CD4-positive, alpha-beta T cell treated with Interleukin-15 for 1 hour (primary cell): ENCODE data around the gene SQSTM1.

Experiments used
- DNase-seq: peaks from one replicate; pipeline ENCODE4 v3.0.0-alpha.2; 2020

The SQSTM1 gene

DNA sequence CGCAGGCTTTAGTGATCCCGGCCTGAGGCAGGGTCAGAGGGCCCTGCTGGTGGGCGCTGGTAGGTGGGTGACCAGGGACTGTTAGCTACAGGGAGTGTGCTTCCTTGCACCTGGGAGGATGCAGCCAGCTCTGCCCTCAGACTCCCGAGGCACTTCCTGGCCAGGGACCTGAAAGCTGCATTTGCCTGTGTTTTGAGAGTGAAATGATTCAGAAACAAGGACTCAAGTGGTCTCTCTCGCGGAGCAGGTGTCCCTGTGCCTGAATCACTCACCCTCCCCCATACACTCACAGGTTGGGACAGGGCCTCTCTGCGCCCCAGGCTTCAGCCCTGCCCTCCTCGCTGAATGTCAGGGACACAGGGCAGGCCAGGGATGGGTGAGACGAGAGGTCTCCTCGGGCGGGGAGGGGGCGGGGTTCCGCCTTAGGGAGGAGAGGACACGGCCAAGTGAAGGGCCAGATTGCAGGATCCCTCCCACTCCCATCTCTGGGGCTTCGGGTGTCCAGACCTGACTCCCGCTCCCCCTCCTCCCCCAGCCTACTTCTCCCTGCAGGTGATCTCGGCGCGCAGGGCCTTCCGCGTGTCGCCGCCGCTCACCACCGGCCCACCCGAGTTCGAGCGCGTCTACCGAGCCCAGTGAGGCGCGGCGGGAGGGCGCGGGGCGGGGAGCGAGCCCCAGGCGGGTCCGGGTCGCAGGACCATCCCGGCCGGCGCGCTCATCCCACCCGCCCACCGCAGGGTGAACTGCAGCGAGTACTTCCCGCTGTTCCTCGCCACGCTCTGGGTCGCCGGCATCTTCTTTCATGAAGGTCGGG is 25.4 kb upstream of the SQSTM1 start:
- peak; percentile 15 for DNase-seq

DNA sequence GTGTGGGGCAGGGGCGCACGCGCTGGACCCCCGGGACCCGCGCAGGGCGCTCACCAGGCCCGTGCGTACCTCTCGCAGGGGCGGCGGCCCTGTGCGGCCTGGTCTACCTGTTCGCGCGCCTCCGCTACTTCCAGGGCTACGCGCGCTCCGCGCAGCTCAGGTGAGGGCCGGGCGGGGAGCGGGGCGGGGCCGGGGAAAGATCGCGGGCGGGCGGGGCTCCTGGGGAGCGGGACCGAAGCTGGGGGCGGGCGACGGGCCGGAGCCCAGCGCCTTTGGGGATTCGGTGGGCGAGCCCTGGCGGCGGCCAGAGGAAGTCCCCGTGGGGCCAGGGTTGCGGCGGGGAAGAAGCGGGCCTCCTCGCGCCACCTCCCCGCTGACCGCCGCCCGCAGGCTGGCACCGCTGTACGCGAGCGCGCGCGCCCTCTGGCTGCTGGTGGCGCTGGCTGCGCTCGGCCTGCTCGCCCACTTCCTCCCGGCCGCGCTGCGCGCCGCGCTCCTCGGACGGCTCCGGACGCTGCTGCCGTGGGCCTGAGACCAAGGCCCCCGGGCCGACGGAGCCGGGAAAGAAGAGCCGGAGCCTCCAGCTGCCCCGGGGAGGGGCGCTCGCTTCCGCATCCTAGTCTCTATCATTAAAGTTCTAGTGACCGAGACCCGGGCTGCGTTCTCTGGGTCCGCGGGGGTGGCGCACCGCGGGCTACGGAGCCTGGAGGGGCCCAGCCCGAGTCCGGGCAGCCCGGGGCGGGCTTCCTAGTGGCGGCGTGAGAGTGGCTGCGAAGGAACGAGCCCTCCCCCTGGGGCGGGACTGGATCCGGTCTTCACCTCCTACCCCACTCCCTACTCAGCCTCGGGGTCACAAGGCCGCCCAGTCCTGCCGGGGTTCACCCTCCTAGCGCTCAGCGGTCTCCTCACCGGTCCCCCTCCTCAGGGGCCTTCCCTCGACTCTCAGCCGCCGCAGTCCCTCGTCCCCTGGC is 24.6 kb upstream of the SQSTM1 start:
- DNase-seq = peak; percentile 73

DNA sequence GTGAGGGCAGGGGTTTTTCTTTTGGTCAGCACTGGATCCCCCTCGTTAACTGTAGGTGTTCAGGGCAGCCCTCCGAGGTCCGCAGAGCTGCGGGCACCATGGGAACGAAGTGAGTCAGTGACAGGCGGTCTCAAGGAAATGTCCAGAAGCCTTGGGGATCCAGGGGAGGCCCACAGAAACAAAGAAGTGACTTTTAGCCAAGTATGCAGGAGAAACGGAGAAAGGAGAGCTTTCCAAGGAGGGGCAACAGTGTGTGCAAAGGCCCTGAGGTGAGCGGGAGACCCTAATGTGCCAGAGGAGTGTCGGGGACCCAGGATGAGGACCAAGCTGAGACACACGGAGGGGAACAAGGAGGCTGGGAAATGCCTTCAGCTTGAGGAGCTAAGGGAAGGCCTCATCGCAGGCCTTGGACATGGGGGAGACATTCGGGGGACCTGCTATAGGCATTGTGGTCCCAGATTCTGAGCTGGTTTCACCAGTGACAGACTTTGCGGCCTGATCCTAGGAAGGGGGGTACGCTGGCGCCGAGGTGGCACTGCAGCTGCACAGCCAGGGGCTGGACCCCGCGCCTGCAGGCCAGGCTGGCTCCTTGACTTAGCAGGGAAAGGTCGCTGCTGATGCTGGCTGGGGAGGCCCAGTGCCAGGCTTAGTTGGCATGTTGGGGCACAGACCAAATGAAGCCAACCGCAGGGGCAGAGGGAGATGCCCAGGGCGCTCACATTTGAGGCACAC is 23.7 kb upstream of the SQSTM1 start:
- DNase-seq = no peak

DNA sequence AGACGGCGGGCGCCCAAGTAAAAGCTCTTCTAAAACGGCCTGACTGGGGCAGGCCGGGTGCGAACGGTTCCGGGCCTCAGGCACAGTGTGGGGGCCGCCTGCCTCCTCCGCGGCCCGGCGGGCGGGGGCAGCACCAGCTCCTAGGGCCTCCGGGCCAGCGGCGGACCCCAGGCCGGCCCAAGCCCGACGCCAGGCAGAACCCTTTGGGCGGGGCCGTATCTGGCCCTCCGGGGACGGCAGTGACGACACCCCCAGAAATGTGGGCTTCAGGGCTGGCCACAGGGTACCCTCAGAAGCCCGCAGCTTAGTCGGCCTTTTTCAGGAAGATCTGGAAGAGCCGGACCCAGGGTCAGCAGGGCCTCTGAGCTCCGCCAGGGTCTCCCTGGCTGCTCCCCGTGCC is 23.0 kb upstream of the SQSTM1 start:
- DNase-seq = no peak

DNA sequence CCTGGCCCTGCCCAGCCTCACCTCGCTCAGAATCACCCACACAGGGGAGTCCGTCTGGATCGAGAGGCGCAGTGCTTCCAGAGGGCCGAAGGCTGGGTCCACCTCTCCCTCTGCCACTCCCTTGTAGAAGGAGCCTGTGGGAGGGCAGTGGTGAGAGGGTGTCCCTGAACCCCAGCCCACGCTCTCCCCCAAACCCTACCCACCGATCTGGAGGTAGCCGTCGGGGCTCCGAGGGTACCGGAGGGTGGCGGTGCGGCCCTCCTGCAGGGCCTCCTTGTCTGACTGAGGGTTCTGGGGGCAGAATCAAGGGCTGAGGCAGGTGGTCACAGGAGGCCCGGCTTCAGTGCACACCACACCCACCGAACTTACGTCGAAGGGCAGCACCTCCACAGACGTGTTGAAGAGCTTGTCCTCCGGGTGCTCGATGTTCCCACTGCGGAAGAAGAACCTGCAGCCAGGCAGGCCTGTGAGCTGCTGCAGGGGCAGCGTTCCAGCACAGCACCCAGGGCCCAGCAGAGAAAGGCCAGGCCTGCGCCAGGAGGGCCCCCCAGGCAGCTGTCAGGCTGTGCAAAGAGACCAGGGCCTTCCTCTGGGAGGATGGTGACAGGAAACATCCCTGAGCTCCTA is 22.4 kb upstream of the SQSTM1 start:
- peak; percentile 13 for DNase-seq

DNA sequence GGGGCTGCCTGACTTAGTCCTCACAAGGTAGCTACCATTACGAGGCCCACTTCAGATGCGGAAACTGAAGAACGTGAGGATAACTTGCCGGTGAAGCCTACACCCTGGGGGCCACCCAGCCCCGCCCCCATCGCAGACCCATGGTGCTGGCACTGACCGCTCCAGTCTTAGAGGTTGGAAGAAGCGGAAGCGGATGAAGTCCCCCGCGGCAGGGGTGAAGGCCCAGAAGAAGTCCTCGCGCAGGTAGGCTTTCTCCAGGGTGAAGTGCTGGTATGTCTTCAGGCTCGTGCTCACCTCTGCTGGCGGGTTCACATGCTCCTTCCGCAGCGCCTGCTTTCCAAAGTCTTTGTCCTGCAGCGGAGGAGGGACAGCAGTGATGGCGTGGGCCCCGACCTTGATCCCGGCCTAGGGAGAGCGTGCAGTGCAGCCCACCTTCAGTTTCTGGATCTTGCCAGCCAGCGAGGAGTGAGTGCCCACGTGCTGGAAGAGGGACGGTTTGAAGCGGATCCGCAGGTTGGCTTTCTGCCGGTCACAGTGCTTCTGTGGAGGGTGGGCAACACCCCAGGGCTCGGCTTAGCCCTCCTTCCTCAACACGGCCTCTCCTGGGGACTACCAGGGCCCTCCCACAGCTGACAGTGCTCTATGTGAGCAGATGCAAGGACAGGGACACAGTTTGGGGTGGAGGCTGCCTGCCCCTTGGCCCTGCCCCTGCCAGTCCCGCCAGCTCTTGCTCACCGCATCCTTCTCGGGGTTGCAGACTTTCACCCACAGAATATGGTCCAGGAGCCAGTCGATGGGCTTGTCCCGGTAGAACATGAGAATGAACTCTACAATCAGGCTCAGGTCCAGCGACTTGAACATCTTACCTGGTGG is 21.7 kb upstream of the SQSTM1 start:
- DNase-seq = peak; percentile 10

DNA sequence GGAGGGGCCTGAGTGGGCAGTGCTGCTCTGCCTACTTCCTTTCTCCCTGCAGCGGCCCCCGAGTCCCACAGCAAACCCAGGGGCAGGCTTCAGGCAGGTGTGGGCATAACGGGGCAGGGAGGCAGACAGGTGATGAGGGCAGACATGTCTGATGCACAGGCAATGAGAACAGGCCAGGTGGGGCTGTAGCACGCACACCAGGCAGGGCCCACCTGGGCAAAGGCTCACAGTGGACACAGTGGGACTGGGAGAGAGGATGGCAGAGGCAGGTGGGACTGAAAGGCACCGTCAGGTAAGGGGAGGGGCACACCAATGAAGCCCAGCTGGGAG is 21.1 kb upstream of the SQSTM1 start:
- DNase-seq = peak; percentile 6

DNA sequence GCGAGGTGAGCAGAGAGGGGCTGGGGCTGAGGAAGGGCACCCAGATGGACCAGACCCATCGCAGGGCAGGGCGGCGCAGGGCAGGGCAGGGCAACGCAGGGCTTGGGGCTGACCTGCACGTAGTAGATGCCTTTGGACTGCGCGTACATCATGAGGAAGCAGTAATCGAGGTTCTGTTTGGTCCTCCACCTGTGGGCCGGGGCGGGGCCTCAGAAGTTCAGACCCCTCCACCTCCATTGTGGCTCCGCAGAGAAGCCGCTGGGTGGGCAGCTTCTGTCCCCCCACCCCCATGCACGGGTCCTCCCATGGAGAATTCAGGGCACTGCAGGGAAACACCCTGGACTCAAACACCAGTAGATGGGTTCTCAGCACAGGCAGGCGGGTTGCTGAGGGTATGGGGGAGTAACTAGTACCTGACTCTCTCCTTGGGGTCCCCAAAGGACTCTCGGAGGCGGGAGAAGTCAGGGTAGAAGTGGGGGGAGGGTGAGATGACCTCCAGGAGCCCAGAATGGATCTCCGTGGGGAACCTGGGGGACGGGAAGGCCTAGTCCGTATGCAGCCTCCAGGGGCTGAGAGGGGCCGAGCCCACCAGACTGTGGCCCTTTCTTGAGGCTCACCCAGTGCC is 20.5 kb upstream of the SQSTM1 start:
- peak; percentile 13 for DNase-seq

DNA sequence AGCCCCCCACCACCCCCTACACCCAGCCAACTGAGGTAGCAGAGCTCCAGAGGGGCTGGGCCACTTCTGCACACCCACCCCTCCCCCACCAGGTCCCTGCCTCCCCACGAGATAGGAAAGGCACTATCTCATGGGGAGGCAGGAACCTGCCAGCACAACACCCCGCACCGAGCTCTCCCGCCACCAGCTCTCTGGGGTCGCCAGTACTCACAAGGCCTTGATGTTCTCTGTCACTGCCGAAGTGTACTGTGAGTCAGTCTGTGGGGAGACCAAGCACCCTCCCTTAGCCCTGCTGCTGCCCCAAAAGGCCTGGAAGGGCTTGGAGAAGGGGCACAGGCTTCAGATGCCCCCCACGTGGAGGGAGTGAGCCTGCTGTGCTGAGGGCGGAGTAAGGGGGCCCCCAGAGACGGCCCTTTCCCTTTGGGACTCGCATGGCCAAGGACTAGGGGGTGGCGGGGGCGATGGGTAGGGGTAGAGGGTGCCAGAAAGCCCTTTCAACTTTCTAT is 20.0 kb upstream of the SQSTM1 start:
- no peak for DNase-seq

DNA sequence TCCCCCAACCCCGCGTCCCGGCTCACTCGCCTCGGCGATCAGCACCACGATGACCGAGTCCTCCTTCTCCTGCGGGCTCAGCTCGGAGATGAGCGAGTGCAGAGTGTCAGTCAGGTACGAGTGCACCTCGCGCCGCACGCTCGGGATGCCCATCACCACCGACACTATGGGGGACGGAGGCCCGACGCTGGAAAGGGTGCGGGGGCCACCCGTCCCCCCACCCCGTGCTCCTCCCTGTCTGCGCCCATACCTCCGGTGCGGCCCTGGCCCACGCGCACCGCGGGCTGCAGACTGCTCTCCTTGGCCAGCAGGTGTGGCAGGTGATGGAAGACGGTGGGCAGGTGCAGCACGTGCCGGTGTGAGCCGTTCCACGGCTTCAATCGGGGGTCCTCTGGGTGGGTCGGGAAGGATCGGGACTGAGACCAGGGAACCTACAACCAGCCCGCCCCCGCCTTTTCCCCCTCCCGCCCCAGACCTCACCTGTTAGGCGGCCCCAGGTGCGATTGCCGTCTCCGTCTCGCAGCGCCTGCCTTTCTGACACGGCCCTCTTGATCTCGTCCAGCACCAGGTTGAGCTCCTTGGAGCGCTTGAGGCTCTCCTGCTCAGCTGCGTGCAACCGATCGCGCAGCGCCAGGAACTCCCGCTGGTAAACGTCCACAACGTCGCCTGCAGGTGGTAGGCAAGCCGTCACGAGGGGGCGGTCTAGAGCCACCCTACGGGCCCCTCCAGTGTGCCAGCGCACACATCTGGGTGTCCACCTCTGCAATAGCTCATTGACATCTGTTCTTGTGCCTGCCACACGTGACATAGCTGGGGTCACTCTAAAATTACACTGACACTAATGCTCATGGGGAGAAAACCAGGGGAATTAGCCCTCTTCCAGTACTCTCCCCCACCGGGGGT is 19.1 kb upstream of the SQSTM1 start:
- DNase-seq = peak; percentile 84

DNA sequence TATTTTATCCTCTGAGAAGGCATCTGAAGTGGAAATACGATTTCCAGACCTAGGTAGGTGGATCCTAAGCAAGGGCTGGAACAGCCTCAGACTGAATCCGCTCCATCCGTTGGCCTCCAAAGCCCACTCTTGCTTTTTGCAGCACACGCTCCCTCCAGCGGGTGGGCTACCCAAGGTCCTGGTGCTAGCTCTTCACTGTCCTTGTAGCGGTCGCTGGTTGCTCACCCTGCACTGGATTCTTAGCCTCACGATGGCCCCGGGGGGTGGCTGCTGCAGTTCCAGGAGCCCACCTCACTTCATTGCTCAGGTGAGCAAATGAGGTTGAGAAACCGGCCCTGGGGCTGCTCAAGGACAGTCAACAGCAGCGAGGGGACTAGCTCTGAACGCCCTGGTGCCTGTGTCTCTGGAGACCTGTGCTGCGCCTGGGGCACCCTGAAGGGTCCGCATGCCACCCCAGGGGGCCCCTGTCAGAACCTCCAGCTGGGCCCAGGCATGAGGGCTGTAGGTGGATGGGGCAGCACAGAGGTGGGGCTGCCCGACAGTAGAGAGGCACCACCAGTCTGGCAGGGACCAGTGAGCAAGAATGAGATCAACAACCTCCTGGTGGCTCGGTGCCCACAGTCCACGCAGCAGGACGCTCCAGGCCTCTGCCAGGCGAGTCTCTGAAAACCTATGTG is 18.4 kb upstream of the SQSTM1 start:
- no peak for DNase-seq

DNA sequence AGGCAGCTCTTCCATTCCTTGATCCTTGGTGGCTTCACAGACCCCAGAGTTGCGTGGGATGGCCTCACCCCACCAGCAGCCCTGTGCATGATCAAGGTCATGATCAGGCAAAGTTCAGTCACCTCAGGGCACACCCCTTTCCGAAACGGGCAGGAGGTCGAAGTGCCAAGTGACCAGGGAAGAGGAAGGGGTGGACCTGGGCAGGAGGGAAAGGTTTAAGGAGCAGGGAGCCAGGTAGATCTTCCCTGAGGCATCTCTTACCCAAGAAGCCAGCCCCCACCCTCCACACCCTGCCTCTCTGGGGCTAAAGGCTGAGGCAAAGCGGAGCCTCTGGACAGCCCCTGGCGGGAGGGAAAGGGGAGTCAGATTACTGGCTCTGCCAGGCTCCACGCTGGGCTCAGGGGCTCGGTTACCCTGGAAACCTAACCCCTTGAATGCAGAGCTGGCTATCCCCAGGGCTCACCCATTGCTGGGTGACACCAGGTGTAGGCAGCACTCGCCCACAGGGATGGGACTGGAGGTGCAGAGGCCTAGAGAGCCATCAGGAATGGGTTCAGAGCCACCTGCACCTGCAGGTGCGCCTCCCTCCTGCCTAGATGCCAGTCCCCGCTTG is 17.6 kb upstream of the SQSTM1 start:
- DNase-seq = no peak

DNA sequence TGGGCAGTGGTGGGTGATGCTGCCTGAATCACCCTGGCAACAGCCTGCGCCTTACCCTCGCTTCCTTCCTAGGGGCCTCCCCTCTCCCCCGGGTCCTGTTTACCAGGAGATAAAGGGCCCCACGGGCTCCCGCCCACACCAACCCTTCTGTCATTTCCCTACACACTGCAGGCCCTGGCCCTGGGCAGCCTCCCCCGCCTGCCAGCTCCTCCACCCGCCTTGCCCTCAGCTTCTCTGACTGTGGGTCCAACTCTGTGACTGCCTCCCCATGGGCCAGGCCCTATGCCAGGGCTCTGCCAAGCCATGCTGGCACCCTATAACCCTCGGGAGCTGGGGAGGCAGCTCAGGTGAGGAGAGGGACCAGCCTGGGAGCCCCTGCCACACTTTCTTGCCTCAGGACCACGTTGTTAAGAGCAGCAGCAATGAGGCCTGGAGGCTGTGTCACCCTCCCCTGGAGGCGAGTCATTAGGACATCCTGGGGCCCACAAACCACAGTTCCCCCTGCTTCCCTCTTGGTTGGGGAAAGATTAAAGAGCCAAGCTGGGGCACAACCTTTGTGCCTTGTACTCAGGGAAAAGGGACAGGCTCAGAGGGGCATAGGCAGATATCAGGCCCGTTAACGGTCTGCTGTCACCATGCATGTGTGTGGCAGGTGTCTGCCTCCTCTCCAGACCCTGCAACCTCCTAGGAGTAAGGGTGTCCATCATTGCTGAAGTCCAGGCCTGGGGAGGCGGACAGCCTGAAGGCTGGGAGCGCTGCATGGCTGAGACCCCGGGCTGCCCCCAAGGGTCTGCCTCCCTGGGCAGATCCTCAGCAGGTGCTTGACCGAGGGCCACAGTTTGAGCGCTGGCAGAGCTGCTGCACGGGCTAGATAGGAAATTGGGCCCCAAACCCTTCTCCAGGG is 16.8 kb upstream of the SQSTM1 start:
- DNase-seq = peak; percentile 42

DNA sequence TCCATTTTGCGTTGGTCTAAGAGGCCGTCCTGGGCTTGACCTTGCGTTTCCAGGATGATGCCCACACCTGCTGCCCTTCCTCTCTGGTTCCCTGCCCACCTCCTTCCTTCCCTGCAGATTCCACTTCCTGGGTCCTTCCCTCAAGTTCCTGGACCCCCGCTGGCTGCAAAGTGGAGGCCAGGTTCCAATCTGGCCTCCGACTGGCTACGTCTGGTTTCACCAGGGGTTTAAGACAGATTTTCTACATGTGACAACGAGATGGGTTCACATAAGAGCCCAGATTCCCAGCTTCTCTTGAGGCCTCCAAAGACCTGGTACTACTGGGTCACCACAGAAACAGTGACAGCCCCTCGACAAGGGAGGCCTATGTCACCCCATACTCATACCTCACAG is 16.2 kb upstream of the SQSTM1 start:
- no peak for DNase-seq

DNA sequence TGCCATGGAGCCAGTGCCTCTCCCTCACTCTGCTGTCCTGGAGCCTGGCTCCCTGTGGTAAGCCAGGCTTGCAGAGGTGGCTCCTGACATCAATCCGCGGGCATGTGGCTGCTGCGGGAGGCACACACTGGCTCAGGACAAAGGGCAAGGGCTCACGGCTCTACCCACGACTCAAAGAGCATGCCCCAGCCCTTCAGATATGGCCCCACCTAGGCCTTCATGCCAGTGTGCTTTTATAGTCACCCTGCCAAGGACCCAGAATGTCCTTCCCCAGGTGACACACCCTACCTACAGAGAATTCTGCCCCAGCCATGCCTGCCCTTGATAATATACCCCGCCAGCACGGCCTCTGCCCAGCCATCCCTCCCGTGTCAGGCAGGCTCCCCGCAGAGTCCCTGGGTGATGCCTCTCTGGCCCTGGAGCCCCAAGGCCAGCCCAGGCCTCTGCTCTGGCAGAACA is 15.6 kb upstream of the SQSTM1 start:
- DNase-seq = no peak

DNA sequence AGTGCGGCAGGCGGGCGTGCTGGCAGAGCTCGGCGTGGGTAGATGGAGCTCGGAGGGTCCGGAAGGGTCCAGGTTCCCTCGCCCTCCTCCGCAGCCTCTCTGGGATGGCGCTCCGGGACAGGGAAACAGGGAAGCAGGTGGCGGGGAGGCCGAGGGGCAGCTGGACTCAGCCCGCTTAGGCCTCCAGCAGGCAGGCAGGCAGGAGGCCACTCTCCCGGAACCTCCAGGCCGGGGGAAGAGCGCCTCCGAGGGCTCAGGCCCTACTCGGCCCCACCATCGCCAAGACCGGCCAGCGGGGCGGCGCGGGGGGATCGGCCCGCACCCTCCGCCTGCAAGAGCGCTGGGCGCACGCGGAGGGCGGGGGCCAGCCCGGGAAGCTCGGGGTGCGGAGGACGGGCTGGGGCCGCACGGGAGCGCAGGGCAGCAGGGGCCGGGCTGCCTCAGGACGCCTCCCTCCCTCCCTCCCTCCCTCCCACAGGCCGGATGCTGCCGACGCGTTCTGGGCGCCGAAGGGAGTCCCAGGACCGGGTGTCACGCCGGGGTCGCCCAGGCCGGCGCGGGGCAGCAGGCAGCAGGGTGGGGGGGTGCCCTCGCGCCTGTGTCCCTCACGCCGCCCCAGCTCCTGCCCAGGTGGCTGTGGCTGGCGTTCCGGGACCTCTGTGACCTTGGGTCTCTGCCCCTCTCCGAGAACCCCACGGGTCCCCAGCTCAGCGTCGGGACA is 15.0 kb upstream of the SQSTM1 start:
- DNase-seq = peak; percentile 53
